Effector memory CD4-positive, alpha-beta T cell (primary cell): ENCODE measurements around the gene CLN6.
"Not testable (repeated sequence)": the region's sequence is repeated elsewhere in the genome, so short reads cannot be mapped to it uniquely, and the experiment has no call there.

Source experiments
- DNase-seq, 3 donors: peaks; one replicate each; pipeline ENCODE4 v3.0.0-alpha.2; 2020
- H3K27ac ChIP-seq: 2 replicates; pipeline ENCODE4 v1.7.0; 2013; ENCODE audit warnings: mild to moderate bottlenecking, low read length, moderate library complexity; ENCODE audit not compliant: insufficient read depth, poor library complexity, severe bottlenecking
- H3K27me3 ChIP-seq: replicated peaks from 2 replicates; pipeline ENCODE4 v1.7.0; 2013; ENCODE audit warnings: mild to moderate bottlenecking, low read length; ENCODE audit not compliant: insufficient read depth, control insufficient read depth, poor library complexity, severe bottlenecking
- H3K36me3 ChIP-seq: 2 replicates; pipeline ENCODE4 v1.7.0; 2013; ENCODE audit warnings: mild to moderate bottlenecking, low read length, moderate library complexity; ENCODE audit not compliant: control insufficient read depth, insufficient read depth
- H3K4me1 ChIP-seq: 2 replicates; pipeline ENCODE4 v1.7.0; 2013; ENCODE audit warnings: low read length, mild to moderate bottlenecking; ENCODE audit not compliant: control insufficient read depth, insufficient read depth, poor library complexity, severe bottlenecking
- H3K4me3 ChIP-seq: 2 replicates; pipeline ENCODE4 v1.7.0; 2013; ENCODE audit warnings: low read length, low read depth, mild to moderate bottlenecking; ENCODE audit not compliant: insufficient read depth, poor library complexity, severe bottlenecking
- H3K9me3 ChIP-seq: 2 replicates; pipeline ENCODE4 v1.7.0; 2013; ENCODE audit warnings: mild to moderate bottlenecking, low read length, moderate library complexity; ENCODE audit not compliant: control insufficient read depth

Gene CLN6

GRCh38 chr15:68207176-68207935, 22.2 kb downstream of the CLN6 start:
- H3K4me3 ChIP-seq = no peak overlapping the region
- no peaks in the 10 kb centered on the region for H3K27me3 ChIP-seq
- H3K9me3 ChIP-seq = no peaks in the 10 kb centered on the region
- peaks cover 11% of the 10 kb centered on the region for H3K4me1 ChIP-seq
- no peak overlapping the region for H3K27ac ChIP-seq
- no peak for DNase-seq
- no peaks in the 10 kb centered on the region for H3K36me3 ChIP-seq

- Histone ChIP-seq H3K27ac (no peak overlapping the region), H3K36me3 (no peaks in the 10 kb centered on the region), H3K4me1 (peaks cover 11% of the 10 kb centered on the region), H3K9me3 (no peaks in the 10 kb centered on the region), H3K27me3 (no peaks in the 10 kb centered on the region), H3K4me3 (no peak overlapping the region)
- no peak for DNase-seq
Observed at GRCh38 chr15:68206711-68207151, 22.8 kb downstream of the CLN6 start.

DNA sequence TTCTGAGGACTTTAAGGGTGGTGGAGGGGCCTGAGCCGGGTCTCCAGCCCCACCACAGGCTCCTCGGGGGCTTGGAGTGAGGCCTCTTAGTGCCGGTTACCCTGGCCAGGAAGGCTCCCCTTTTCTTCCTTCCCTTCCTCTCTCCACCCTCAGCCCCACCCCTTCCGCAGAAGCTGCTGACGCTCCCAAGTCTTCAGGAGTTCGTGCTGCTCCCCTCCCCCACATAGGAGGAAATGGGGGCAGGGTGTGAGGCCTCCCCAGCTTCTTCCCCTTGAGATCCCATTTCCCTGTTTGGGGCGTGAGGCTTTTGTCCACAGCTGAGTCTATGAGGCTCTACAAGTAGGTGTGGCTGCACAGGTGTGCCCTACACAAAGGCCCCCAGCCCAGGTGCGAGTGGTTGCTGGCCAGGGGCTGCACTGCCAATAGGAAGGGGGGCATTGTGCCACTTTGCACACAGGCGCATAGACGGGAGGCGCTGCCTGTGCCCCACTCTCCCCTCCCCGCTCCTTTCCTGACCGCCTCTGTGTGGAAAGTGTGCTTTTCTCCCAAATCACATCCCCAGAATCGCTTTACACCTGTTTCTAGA, 23.5 kb downstream of the CLN6 start:
- H3K27ac ChIP-seq = no peak overlapping the region
- no peak overlapping the region for H3K4me3 ChIP-seq
- H3K36me3 ChIP-seq = no peaks in the 10 kb centered on the region
- H3K4me1 ChIP-seq = peaks cover 11% of the 10 kb centered on the region
- no peaks in the 10 kb centered on the region for H3K9me3 ChIP-seq
- DNase-seq = no peak
- H3K27me3 ChIP-seq = no peaks in the 10 kb centered on the region

GRCh38 chr15:68205558-68205944, 24.0 kb downstream of the CLN6 start:
- no peak for DNase-seq
- H3K27ac ChIP-seq = no peak overlapping the region
- H3K4me3 ChIP-seq = no peak overlapping the region
- no peaks in the 10 kb centered on the region for H3K27me3 ChIP-seq
- H3K36me3 ChIP-seq = no peaks in the 10 kb centered on the region
- peaks cover 11% of the 10 kb centered on the region for H3K4me1 ChIP-seq
- H3K9me3 ChIP-seq = no peaks in the 10 kb centered on the region

GRCh38 chr15:68204776-68205557, 24.6 kb downstream of the CLN6 start, which contains the start of gene CALML4:
CALML4 (minus strand) TSS chr15:68205332; CDS start chr15:68205247, 85 bp downstream.
- Histone ChIP-seq H3K4me1 (peaks cover 11% of the 10 kb centered on the region), H3K9me3 (no peaks in the 10 kb centered on the region), H3K36me3 (no peaks in the 10 kb centered on the region), H3K4me3 (no peak within 1 kb of the TSS), H3K27me3 (no peaks in the 10 kb centered on the region), H3K27ac (no peak within 1 kb of the TSS)
- DNase-seq = no peak

DNA sequence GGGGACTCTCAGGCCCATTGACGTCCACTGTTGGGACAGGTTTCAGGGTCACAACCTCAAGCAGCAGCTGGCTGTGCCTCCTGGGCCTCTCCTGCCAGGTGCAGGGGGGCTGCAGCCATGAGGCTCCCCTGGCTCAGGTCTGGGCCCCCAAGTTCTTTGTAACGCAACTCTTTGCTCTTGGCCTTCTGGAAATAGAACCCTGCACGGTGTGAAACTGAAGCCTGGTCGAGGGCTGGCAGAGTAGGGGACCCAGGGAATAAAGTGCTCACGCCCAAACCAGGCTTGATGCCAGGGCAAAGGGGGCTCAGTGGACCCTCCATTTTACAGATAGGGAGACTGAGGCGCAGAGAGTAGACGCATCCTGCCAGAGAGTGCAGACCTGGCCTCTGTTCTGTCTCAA, 25.2 kb downstream of the CLN6 start:
- H3K27ac ChIP-seq = no peak overlapping the region
- no peaks in the 10 kb centered on the region for H3K9me3 ChIP-seq
- peaks cover 11% of the 10 kb centered on the region for H3K4me1 ChIP-seq
- no peak overlapping the region for H3K4me3 ChIP-seq
- no peaks in the 10 kb centered on the region for H3K27me3 ChIP-seq
- no peak for DNase-seq
- no peaks in the 10 kb centered on the region for H3K36me3 ChIP-seq

DNA sequence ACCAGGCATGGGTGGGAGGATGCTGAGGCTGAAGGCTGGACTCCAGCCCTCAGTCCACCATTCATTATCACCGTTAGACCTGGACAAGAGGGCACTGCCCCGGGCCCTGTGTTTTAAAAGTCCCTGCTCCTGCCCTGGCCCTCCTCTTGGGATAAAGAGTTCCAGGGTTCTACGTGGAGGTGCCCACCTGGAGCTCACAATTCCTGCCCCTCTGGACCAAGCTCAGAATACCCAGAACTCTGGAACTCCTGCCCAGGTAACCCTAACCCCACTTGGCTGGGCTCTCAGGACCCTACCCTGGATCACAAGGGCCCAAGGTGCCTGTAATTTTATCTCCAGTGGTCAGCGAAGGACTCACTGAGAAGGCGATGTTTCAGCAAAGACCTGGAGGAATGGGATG, 25.6 kb downstream of the CLN6 start:
- Histone ChIP-seq H3K27me3 (no peaks in the 10 kb centered on the region), H3K36me3 (no peaks in the 10 kb centered on the region), H3K27ac (no peak overlapping the region), H3K4me3 (no peak overlapping the region), H3K4me1 (peaks cover 10% of the 10 kb centered on the region), H3K9me3 (no peaks in the 10 kb centered on the region)
- DNase-seq = no peak

DNA sequence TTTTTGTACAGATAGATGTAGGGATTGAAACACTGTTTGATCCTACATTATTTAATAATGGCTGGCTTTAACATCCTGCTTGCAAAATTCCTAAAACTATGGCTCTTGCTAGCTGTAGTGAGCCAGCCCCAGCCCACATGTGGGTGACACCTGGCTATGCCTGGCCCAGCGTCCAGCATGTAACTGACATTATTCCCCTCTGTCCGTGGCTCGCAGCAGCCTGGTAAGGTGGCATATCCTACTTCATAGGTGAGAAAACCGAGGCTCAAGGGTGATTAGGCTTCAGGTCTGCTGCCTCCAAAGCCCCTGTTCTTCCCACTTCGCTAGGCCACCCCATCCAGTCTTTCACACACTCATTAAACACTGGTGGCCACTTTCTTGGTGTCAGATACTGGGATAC, 26.0 kb downstream of the CLN6 start:
- Histone ChIP-seq H3K36me3 (no peaks in the 10 kb centered on the region), H3K9me3 (no peaks in the 10 kb centered on the region), H3K4me1 (peaks cover 7% of the 10 kb centered on the region), H3K27ac (no peak overlapping the region), H3K4me3 (no peak overlapping the region), H3K27me3 (no peaks in the 10 kb centered on the region)
- no peak for DNase-seq

DNA sequence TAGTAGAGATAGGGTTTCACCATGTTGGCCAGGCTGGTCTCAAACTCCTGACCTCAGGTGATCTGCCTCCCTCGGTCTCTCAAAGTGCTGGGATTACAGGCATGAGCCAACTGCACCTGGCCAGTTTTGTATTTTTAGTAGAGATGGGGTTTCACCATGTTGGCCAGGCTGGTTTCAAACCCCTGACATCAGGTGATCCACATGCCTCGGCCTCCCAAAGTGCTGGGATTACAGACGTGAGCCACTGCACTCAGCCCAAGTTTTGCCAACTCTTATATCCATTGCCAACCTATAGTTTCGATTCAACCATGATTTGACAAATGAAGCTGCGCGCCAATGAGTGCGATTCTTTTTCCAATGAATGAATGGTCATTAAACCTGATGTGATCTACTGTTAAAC, 26.5 kb downstream of the CLN6 start:
- not testable (repeated sequence) for DNase-seq, H3K27me3 ChIP-seq, H3K4me3 ChIP-seq, H3K27ac ChIP-seq, H3K4me1 ChIP-seq, H3K9me3 ChIP-seq, H3K36me3 ChIP-seq

- Histone ChIP-seq H3K4me1 (peaks cover 7% of the 10 kb centered on the region), H3K27ac (no peak overlapping the region), H3K4me3 (no peak overlapping the region), H3K9me3 (no peaks in the 10 kb centered on the region), H3K27me3 (no peaks in the 10 kb centered on the region), H3K36me3 (no peaks in the 10 kb centered on the region)
- DNase-seq = no peak
Observed at GRCh38 chr15:68201879-68202261, 27.7 kb downstream of the CLN6 start.
